ENCODE results near the gene ZNF414. TPM values are rescaled to one million over a fixed set of nuclear protein-coding genes. Genes with fewer than 3 reads are reported as not detected.

ZNF414 gene
- total and polyA plus RNA-seq, 10 of the 15 experiments (the other 5 are each of a cell fraction or from before 2014, with no cell fraction given), result 0.16 to 23.7 (median 5.3) TPM; not detected in 1

- Histone ChIP-seq H3K36me3 (ENCODE audit: control insufficient read depth in 2 of 2, insufficient read depth in 2 of 2, low read length in 1 of 2) (peaks cover 33 to 36% of the 10 kb centered on the region in 2 experiments), H2AFZ (ENCODE audit: control insufficient read depth, low read depth, low read length) (no peak overlapping the region), H3K79me2 (ENCODE audit: control insufficient read depth, insufficient read depth, low read length) (peaks cover 31% of the 10 kb centered on the region), H3K9me3 (replicated peaks; ENCODE audit: control insufficient read depth, insufficient read depth, low read length) (no peaks in the 10 kb centered on the region), H3K4me3 (no peak overlapping the region), H3K27me3 (replicated peaks in 1 of 2; ENCODE audit: control insufficient read depth in 2 of 2, insufficient read depth in 2 of 2, low read length in 1 of 2) (no peaks in the 10 kb centered on the region), H3K27ac (ENCODE audit: control insufficient read depth, insufficient read depth) (no peak overlapping the region), H3K4me1 (ENCODE audit: control insufficient read depth, insufficient read depth, low read length) (peaks cover 32% of the 10 kb centered on the region), H4K20me1 (ENCODE audit: control insufficient read depth, insufficient read depth) (peaks cover under 1% of the 10 kb centered on the region), H3K4me2 (ENCODE audit: control insufficient read depth, insufficient read depth) (peak overlapping the region; percentile 13; the same call in 1 of the 2 replicates), H3K9ac (ENCODE audit: control insufficient read depth, insufficient read depth, low read length) (no peak overlapping the region)
- RAD21 ChIA-PET (ENCODE audit: unreplicated experiment), result interaction anchor here (1.3 to 2.3 kb wide), 2 partner anchors 26 to 62 kb away, joined by 4 to 7 read pairs; partner anchors contain the start of gene MARCHF2
- in situ Hi-C loops (cut with MboI), result no loop called here
- SMC1A ChIA-PET (ENCODE audit: uncharacterized antibody, unreplicated experiment), result no interaction called here
- ATAC-seq (no peak), FAIRE-seq (no peak), DNase-seq (ENCODE audit: low read depth, low spot score) (no peak)
- TSS peak; percentile 17 for BruUV-seq (replicated peaks)
- no peak for TF ChIP-seq HCFC1 (IDR thresholded peaks at IDR 0.05; ENCODE audit: low read length)
- TF ChIP-seq E2F8 (IDR thresholded peaks at IDR 0.05; ENCODE audit: low read depth, partially characterized antibody), result no peak
- TF ChIP-seq POLR2A (IDR thresholded peaks at IDR 0.05; ENCODE audit: low read depth, low read length), result no peak
- no peak for TF ChIP-seq CHD1 (IDR thresholded peaks at IDR 0.05; ENCODE audit: low read depth, low read length)
- no peak for TF ChIP-seq RAD21 (IDR thresholded peaks at IDR 0.05; ENCODE audit: insufficient read depth, low read depth, low read length)
- TF ChIP-seq, protein P1, sequence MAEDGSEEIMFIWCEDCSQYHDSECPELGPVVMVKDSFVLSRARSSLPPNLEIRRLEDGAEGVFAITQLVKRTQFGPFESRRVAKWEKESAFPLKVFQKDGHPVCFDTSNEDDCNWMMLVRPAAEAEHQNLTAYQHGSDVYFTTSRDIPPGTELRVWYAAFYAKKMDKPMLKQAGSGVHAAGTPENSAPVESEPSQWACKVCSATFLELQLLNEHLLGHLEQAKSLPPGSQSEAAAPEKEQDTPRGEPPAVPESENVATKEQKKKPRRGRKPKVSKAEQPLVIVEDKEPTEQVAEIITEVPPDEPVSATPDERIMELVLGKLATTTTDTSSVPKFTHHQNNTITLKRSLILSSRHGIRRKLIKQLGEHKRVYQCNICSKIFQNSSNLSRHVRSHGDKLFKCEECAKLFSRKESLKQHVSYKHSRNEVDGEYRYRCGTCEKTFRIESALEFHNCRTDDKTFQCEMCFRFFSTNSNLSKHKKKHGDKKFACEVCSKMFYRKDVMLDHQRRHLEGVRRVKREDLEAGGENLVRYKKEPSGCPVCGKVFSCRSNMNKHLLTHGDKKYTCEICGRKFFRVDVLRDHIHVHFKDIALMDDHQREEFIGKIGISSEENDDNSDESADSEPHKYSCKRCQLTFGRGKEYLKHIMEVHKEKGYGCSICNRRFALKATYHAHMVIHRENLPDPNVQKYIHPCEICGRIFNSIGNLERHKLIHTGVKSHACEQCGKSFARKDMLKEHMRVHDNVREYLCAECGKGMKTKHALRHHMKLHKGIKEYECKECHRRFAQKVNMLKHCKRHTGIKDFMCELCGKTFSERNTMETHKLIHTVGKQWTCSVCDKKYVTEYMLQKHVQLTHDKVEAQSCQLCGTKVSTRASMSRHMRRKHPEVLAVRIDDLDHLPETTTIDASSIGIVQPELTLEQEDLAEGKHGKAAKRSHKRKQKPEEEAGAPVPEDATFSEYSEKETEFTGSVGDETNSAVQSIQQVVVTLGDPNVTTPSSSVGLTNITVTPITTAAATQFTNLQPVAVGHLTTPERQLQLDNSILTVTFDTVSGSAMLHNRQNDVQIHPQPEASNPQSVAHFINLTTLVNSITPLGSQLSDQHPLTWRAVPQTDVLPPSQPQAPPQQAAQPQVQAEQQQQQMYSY (CRISPR knock-in tag; IDR thresholded peaks at IDR 0.05), result no peak
- TF ChIP-seq RAD51 (IDR thresholded peaks at IDR 0.05), result no peak
- TF ChIP-seq HSF1 (IDR thresholded peaks at IDR 0.05; ENCODE audit: low read depth, low read length), result no peak
- TF ChIP-seq CHD2 (IDR thresholded peaks at IDR 0.05; ENCODE audit: borderline replicate concordance, low read depth, low read length), result no peak
- TF ChIP-seq ZBED1 (IDR thresholded peaks at IDR 0.05; ENCODE audit: borderline replicate concordance), result no peak
- no peak for TF ChIP-seq NR2F1 (conservative IDR thresholded peaks at IDR 0.05)
- no peak for TF ChIP-seq STAT1 (conservative IDR thresholded peaks at IDR 0.05)
- TF ChIP-seq SREBF2 (IDR thresholded peaks at IDR 0.05; ENCODE audit: low read length), result no peak
- TF ChIP-seq TCF3 (IDR thresholded peaks at IDR 0.05; ENCODE audit: borderline replicate concordance, insufficient read depth, low read depth, low read length), result no peak
- no peak for TF ChIP-seq IKZF1 (conservative IDR thresholded peaks at IDR 0.05)
- intact Hi-C loops (cut with micrococcal nuclease; ENCODE audit: unreplicated experiment), result no loop called here
- CTCF ChIA-PET, result interaction anchor here (1.7 kb wide), 1 partner anchor 105 kb away, joined by 6 read pairs; no protein-coding TSS in a partner anchor
- POLR2A ChIA-PET, result interaction anchor here (0.6 kb wide), 1 partner anchor 13 kb away, joined by 3 read pairs; no protein-coding TSS in a partner anchor
- WGBS (ENCODE audit: insufficient coverage, insufficient replicate concordance, low lambda C conversion rate, missing lambda C conversion rate), result 86% methylated on average over 1 of the region's 1 CpG
These were observed 39.0 kb downstream of the ZNF414 start for GRCh38 chr19:8475005-8475404.

Measured in GM12878 (cell line).